HepG2 (cell line): ENCODE results near the gene HAPLN2. TPM values are rescaled to one million over a fixed set of nuclear protein-coding genes. Genes with fewer than 3 reads are reported as not detected.

Source experiments
- BCL3 ChIP-seq: sonication (generic); formaldehyde crosslinking; IDR thresholded peaks from 2 replicates; pipeline ENCODE4 v1.5.1; 2020; ENCODE audit warnings: mild to moderate bottlenecking, missing genetic modification reagents, moderate library complexity
- GATAD1 ChIP-seq: IDR thresholded peaks from 2 replicates; pipeline ENCODE4 v1.6.1; 2016; ENCODE audit warnings: missing genetic modification reagents, missing compliant biosample characterization
- KLF6 ChIP-seq: IDR thresholded peaks from 2 replicates; pipeline ENCODE4 v1.8.0; 2016; ENCODE audit warnings: missing biosample characterization, missing genetic modification reagents
- MLXIP ChIP-seq: sonication (generic); formaldehyde crosslinking; IDR thresholded peaks from 2 replicates; pipeline ENCODE4 v1.9.0; 2021; ENCODE audit warnings: missing genetic modification reagents, borderline replicate concordance
- PBX2 ChIP-seq: IDR thresholded peaks from 2 replicates; pipeline ENCODE4 v1.6.1; 2016; ENCODE audit warnings: control low read depth
- ZBTB25 ChIP-seq: IDR thresholded peaks from 2 replicates; pipeline ENCODE4 v1.6.1; 2018; ENCODE audit warnings: missing genetic modification reagents
- ZFP36L1 ChIP-seq: sonication (generic); formaldehyde crosslinking; IDR thresholded peaks from 2 replicates; pipeline ENCODE4 v1.8.0; 2022; ENCODE audit warnings: mild to moderate bottlenecking, missing genetic modification reagents, moderate library complexity
- ZFP82 ChIP-seq: sonication (generic); formaldehyde crosslinking; IDR thresholded peaks from 2 replicates; pipeline ENCODE4 v1.5.1; 2020; ENCODE audit warnings: mild to moderate bottlenecking, missing genetic modification reagents, borderline replicate concordance
- ZFX ChIP-seq: sonication (generic); formaldehyde crosslinking; IDR thresholded peaks from 2 replicates; pipeline ENCODE4 v1.4.0; 2020; ENCODE audit warnings: mild to moderate bottlenecking, low read depth, missing genetic modification reagents, moderate library complexity
- ZNF10 ChIP-seq: sonication (generic); formaldehyde crosslinking; IDR thresholded peaks from 2 replicates; pipeline ENCODE4 v1.4.0; 2020; ENCODE audit warnings: mild to moderate bottlenecking, low read depth, missing genetic modification reagents, borderline replicate concordance
- ZNF205 ChIP-seq: IDR thresholded peaks from 2 replicates; pipeline ENCODE4 v1.6.1; 2018; ENCODE audit warnings: missing biosample characterization, missing genetic modification reagents
- ZNF350 ChIP-seq: sonication (generic); formaldehyde crosslinking; IDR thresholded peaks from 2 replicates; pipeline ENCODE4 v1.4.0; 2020; ENCODE audit warnings: mild to moderate bottlenecking, low read depth, missing genetic modification reagents, borderline replicate concordance
- ZNF646 ChIP-seq: sonication (generic); formaldehyde crosslinking; IDR thresholded peaks from 2 replicates; pipeline ENCODE4 v1.9.0; 2021; ENCODE audit warnings: mild to moderate bottlenecking, missing genetic modification reagents
- polyA plus RNA-seq, 8 experiments: library from polyadenylated mRNA; depleted of rRNA in 3 of 8; stranded (reverse) in 7 of 8; unstranded in 1 of 8; fragments of >200 nt; fragmentation: Illumina TruSeq in 4 of 8; extraction: Trizol in 4 of 8; gene quantifications; 2 replicates each; pipeline versions ENCODE4 v1.2.1 to v1.2.3, GENCODE V29; 2011 to 2016; ENCODE audit warnings: low read depth in 4 of 8, missing spikeins in 1 of 8, mixed read lengths in 1 of 8; ENCODE audit not compliant: insufficient read depth in 1 of 8
- total RNA-seq, 5 experiments: library from RNA; depleted of rRNA; stranded (reverse); fragments of >200 nt; fragmentation: Illumina TruSeq; extraction: Trizol; gene quantifications; 2 replicates each; pipeline ENCODE4 v1.2.3, GENCODE V29; 2016; ENCODE audit warnings: low read depth in 1 of 5

HAPLN2 gene
- total and polyA plus RNA-seq, 2 of the 13 experiments (the other 11 are each of a cell fraction or from before 2014, with no cell fraction given): not detected

- TF ChIP-seq MLXIP (CRISPR knock-in tag) (no peak), ZFP36L1 (CRISPR knock-in tag) (peak; percentile 62; the same call in 1 of the 2 replicates), ZNF10 (CRISPR knock-in tag) (no peak), ZFX (peak; percentile 47; the same call in 1 of the 2 replicates), ZNF646 (peak; percentile 96), BCL3 (CRISPR knock-in tag) (no peak; the same call in 1 of the 2 replicates), KLF6 (peak; percentile 92), ZNF350 (CRISPR knock-in tag) (0 out of 2 replicates have a peak, but pooled peaks have one; percentile 38), ZFP82 (CRISPR knock-in tag) (no peak; the same call in 1 of the 2 replicates), ZBTB25 (CRISPR knock-in tag) (0 out of 2 replicates have a peak, but pooled peaks have one; percentile 75), GATAD1 (CRISPR knock-in tag) (peak; percentile 62), PBX2 (CRISPR knock-in tag) (no peak), ZNF205 (CRISPR knock-in tag) (peak; percentile 50; the same call in 1 of the 2 replicates)
Observed at GRCh38 chr1:156659988-156660751, 41.0 kb downstream of the HAPLN2 start (continued).
